Activated naive CD4-positive, alpha-beta T cell (primary cell): ENCODE results near the gene NPTXR.
A peak's percentile ranks its signal among the peaks of the same experiment; 100 is the strongest.

Experiments
- DNase-seq, 4 experiments: peaks; one replicate each; lab custom pipeline; 2025; lab: John Stamatoyannopoulos, UW

Gene NPTXR

DNA sequence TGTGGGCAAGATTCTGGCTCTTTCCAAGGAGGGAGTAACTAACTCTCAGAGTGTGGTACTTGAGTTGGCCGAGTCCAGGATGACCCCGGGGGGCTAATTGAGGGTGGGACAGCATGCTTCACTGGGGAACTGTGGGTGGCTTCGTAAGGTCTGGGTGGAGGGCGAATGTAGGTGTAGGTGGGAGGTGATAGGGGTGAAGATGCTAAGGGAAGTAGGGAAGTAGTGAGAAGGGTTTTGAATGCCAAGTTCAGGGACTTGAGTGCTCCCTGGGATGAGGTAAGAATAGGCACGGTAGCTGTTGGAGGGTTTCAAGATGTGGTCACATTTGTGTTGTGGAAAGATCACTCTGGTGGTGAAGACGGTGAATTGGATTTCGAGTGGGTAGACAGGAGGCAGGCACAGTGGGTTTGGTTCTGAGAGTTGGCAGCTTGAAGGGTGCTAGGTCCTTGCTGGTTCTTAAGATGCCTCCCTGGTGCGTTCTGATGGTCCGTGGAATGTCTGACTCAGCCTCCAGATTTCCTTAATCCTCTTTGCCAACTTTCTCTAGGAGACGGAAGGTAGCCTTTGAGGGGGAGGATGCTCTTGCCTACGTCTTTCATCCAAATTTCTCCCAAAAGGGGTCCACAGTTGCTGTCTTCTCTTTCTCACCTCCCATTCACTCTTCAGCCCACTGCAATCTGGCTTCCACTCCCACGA lies 47.4 kb downstream of the NPTXR start:
- DNase-seq = no peak

DNA sequence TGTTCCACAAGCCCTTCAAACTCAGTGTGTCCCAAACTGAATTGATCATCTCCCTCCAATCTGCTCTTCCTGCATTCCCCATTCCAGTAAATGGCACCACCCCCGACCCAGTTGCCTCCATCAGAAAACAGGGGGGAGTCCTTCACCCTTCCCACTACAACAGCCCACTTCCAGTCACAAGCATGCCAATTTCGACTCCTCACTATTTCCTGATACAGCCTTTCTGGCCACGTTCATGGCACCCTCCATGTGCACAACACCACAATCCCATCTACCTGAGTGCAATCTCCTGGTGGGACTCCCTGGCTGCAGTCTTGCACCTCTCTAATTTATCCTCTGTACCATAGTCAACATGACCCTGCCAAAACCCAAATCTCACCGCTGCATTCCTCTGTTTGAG lies 48.3 kb downstream of the NPTXR start:
- DNase-seq = no peak

DNA sequence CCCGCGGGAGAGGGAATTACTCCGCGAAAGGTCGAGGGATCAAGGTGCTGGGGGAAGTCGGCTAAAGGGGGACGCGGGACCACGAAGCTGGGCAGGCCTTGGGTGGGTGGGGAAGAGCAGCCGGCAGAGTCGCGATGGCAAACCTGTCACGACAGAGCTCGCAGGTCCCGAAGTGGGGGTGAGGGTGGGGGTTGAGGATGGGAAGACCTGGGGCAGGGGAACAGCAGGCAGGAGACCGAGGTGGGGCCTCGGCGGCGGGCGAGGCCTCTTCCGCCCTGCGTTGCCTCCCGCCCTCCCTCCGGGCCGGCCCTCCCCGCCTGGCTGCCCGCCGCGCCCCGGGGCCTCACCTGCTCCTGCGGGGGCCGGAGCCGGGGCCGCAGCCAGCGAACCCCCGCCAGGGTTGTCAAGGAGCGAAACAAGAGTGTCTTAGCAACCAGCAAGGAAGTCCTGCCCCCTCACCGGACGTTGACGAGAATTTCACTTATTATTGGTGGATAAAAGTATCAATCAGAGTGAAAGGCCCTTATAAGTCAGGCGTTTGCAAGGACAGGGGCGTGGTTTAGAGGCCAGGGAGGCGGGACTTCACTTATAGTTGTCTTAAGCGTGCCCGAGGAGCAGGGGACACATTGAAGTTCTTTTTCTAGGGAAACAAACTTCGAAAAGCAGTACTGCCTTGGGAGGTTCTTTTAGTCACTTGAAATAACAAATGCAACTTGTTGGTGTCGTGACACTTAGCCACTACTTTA lies 49.9 kb downstream of the NPTXR start, which contains the start of gene DNAL4:
Gene DNAL4 (minus strand): TSS at position 423 of the 746 bp plus-strand sequence. CDS start 11,412 bp downstream, outside the sequence.
- peak; percentile 46 to 85 (median 69) for DNase-seq

DNA sequence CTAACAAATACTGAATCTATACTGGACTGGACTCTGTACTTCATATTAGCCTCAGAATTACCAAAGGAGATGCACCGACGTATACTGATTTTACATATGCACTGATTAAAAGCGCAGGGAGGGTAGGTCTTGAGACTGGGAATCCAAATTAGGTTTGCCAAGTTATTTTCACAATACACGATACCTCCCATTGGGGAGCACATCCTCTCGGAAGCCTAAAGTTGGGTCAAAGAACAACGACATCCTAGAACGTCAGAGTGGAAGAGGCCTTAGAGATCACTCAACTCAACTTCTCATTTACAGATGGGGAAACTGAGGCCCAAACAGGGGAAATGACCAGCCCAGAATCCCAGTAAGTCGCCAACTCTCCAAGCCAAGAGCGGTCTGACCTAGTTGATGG lies 50.5 kb downstream of the NPTXR start:
- no peak for DNase-seq

DNA sequence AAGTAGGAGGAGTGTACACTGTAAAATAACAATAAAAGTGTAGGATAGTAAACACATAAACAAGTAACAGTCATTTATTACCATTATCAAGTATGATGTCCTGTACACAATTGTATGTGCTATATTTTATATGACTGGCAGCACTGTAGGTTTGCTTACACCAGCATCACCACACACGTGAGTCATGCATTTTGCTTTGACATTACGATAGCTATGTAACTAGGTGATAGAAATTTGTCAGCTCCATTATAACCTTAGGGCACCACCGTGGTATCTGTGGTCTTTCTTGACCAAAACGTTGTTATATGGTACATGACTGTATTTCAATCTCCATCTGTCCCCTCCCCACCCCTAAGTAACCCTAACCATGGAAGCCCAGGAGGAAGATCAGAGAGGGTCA lies 51.0 kb downstream of the NPTXR start:
- no peak for DNase-seq

DNA sequence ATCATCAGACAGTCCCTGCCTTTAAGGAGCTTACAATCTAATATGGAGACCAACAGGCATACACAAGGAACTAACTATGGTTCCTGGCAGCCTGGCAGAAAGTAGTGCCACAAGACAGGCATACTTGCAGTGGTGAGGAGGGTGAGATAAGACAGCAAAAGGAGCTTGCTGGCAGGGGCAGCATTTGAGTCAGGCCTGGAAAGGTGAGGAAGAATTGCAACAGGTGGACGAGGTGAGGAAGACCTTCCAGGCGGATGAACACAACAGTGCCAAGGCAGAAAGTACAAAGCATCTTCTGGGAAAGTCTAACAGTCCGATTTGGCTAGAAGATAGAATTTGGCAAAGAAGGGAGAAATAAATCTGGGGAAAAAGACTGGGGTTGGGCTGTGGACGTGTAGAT lies 54.2 kb downstream of the NPTXR start:
- DNase-seq = no peak

DNA sequence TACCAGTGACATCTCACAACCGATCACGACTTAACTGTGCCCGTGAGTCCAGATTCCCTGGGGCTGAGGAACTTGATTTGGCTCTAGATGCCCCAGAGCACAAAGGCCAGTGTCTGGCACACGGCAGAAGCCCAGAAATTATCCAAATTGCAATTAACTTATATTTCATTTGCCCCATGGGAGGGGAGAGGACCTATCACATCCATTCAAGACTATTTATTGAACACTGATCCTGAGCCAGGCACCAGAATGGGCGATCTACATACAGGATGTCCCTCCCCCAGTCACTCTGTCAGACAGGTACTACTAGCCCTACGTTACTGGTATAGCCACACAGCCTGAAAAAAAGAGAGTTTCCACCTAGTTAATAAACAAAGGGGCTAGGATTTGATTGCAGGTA lies 55.0 kb downstream of the NPTXR start:
- DNase-seq = no peak

DNA sequence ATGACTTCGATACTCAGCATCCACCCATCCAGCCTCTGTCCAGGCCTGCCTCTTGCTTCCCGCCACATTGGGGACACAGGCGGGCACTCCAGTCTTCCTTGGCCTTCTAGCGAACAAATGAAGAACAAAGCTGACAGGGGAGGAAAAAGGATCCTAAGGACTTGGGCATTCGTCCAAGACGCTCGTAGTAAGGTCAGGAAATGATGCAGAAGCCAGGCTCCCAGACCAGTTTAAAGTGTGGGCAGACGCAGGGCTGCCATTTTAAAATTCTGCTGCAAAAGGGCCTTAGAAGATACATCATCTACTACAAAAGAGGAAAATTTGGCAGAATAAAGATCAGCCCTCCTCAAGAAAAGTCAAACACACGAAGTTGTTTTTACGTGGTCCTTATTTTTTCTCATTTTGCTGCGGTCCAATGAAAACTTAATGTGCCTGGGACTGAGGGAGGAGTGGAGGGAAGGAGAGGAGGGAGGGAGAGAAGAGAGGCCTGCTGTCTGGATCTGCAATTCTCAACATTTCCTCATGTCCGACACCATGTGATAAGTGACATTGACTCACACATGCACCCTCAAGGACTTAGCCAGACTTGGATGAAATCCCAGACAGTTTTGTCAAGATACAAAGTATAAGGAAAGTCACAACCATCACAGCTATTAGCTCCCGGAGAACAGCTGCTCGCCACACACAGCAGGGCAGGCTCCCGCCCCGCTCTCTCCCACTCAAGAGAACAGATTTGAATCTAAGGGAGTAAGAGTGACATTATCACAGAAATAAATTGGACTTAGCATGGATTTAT lies 55.6 kb downstream of the NPTXR start:
- no peak for DNase-seq

DNA sequence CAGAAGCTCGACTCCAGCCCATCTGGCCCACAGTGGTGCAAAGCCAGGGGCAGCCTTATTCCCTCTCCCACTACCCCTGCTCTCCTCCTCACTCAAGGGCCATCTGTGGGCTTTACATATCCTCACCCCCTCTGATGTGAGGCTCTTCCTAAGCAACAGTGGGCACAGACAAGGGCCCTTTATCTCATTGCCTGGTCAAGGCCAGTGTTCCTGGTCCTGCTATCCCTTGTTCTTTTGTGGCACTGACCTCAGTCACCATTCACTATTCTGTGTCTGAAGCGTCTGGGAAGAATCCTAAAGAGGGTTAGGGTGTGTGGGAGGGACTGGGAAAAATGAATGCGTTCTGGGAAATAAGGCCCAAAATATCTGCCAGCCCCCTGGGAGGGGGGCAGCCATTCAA lies 57.2 kb downstream of the NPTXR start:
- DNase-seq = no peak

DNA sequence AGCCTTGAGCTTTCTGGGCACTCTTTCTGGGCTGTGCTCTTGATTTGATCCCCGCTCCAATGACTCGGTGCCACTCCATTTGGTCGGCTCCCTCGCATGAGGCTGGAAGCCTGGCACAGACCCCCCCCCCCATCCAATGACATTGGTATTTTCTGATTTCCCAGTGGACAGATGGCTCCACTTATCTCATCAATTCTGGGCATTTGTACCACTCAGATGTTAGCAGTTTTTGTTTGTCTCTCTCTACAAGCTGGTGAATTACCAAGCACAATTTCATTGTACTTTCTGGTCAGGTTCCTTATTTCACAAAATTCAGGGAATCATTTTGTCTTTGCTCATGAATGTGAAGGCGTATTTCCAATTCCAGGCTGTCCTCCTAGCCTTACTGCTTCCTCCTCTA lies 59.0 kb downstream of the NPTXR start:
- DNase-seq = no peak

DNA sequence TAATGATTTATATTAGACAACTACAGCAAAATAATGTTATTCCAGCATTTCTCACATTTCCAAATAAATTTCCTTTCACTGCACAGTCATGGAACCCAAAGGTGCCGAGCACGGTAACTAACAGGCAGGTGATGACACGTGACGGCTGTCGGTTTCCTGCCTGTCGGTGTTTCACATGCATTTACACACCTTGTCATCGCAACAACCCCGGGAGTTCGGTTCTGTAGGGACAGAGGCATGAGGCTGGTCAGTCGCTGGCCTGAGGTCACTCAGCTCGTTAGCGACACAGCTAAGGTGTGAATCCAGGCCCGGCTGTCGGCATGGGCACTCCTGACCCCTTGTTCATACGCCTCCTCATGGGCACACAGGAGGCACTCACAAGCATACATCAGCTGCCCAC lies 59.8 kb downstream of the NPTXR start:
- no peak for DNase-seq

DNA sequence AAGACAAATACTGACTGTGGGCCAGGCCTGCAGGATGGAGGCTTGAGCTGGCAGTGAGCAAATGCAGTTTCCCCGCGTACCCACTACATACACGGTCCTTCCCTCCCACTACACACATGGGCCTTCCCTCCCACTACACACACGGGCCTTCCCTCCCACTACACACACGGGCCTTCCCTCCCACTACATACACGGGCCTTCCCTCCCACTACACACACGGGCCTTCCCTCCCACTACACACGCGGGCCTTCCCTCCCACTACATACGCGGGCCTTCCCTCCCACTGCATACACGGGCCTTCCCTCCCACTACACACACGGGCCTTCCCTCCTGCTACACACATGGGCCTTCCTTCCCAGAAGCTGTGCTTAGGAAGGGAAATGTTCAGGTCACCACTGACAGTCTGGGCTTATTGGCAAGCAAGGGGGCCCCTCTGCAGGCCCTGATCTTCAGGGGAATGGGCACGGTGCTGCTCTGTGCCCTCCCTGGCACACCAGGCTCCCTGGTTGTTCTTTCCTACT lies 60.7 kb downstream of the NPTXR start:
- no peak for DNase-seq

DNA sequence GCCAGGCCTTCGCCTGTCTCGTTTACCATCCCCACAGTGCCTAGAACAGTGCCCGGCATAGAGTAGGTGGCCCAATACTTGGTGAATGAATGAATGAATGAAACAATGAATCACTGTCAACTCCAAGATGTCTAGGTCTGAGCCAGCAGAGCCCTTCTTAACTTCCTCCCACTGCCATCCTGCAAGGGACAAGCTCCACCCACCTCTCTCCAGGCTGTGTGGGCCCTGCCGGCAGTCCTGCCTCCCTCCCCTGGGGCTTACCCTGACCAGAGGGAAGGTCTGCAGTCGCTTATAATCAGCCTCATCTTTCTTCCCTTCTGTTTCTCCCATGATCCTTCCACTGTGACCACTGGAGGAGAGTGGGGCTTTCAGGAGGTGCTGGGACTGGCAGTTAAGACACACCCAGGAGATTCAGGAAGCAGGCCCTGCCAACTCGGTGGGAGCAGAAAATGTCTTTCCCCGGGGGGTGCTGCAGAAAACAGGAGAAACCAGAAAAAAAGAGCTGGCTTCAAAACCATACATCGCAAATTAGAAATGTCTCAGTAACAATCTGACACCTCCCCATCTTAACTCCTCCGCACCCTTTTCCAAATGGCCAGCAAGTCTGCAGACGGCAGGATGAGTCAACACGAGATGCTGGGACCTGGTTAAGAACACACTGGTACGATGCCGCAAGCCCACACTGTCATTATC lies 61.3 kb downstream of the NPTXR start:
- DNase-seq = no peak

DNA sequence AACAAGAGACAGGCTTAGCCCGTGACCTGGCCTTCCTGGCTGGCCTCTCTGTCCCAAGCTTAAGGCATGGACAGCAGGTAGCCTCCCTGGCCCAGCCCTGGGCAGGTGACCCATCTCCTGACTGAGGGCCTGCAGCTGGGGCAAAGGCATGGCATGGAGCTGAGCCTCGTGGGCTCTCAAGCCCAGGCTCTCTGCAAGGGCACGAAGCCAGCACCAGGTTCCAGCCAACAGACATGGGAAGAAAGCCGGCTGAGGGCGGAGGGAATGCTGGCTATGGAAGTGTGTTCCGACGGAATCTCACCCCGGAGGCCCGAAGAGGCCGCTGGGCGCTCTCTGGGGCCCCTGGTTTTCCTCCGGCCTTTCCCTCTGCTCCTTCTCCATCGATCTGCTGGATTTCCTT lies 62.8 kb downstream of the NPTXR start:
- no peak for DNase-seq

DNA sequence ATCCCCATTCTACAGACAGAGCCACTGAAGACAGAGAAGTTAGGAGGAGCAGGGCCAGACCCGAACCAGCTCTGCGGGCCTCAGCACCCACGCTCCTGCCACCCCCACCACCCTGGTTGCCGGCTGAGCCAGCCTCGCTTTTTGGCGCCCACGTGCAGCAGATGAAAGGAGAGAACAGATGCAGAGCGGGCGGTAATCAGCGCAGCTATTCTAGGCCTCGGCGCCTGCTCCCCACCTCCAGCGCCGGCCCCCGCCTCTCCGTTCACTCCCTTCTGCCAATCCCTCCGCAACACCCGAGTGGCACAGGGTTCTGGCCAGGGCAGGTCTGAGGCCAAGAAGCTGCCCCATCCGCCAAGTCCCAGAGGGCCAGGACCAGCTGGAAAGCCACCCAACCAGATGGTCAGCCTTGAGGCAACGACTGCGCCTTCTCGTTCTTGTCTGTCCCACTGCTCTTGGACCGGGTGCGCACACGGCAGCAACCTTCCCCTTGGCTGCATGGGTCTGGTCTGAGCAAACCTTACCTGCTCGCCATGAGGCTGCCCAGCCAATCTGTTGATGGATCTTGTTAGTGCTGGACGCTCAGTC lies 66.6 kb downstream of the NPTXR start:
- DNase-seq = no peak

DNA sequence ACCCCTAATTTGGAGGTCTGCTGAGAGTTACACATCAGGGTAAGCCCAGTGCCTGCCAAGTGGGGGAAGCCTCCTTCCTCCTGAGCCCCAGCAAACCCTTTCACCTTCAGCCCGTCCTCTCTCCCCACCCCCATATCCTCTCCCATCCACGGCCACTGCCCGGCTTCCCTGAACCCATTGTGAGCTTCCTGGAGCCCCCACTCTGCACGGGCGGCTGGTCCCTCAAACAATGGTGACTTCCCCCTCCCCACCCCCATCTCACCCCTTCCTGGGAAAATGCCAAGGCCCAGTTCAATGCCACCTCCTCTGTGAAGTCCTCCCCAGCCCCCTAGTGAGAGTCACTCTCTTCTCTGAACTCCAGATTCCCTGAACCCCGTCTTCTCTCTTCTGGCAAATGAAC lies 67.7 kb downstream of the NPTXR start:
- no peak for DNase-seq

DNA sequence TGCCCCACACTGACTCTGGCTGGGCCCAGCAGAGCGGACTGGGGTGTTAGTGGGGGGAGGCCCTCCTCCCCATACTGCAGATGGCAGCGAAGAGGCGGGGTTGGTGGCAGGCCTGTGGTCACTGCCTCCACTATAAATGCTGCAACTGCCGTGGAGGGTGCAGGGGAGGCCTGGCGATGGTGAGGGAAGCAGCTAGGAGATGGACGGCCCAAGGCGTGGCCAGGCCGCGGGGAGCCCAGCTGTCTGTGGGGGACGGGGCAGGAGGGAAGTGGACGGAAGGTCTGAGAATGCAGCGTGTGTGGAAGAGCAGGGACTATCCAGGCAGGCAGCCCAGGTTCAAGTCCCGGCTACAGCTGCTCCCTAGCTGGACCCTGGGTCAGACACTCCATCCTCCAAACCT lies 68.2 kb downstream of the NPTXR start:
- no peak for DNase-seq

DNA sequence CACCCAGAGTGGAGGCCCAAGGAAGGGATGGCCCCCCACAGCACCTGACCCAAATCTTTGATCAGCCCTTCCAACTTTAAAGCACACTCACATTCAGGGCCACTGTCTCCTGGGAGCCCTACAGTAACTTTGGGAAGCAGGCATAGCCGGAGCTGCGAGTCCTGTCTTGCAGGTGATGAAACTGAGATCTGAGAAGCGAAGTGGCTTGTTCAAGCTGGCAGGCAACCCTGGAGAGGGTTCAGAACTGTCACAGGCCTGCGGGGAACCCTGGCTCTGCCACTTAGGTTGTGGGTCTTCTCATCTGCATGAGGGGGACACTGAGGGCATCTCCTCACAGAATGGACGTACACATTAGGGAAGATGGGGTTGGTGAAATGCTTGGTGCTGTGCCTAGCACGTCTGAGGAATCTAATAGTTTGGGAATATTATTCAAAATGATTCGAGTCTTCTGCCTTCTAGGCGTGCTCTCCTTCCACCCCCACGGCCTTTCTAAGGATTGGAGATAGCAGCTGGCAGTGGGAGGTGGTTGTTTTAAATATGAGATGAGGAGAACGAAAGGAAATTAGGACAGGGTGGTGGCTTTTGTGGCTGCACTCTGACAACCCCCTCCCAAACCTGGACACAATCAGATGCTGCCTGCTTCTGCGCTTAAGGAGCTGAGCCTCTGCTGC lies 69.2 kb downstream of the NPTXR start:
- no peak for DNase-seq

DNA sequence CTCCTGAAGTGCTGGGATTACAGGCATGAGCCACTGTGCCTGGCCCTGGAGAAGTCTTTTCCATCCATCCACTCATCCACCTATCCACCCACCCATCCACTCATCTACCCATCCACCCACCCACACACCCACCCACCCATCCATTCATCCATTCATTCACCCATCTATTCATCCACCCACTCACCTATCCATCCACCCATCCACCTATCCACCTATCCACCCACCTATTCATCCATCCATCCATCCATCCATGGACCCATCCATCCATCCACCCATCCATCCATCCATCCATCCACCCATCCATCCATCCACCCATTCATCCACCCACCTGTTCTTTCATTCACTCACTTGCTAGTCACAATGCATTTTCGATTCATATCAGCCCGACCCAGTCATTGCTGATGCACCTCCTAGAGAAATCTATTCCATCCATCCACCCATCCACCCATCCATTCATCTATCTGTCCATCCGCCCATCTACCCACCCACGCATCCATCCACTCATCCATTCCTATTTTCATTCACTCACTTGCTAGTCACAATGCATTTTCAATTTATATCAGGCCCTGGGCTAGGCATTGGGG lies 70.4 kb downstream of the NPTXR start:
- no peak for DNase-seq

DNA sequence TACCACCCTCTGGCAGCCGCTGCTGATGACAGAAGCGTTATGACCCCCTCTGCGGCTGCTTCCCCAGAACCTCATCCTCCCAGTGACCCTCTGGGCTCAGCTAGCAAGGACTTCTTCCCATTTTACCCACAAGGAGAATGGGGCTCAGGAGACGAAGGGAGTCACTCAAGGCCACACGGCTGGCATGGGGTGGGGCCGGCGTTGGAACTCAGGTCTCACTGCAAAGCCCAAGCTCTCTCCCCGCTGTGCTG lies 71.3 kb downstream of the NPTXR start:
- DNase-seq = no peak
